ENCODE measurements around the gene RLN3.

RLN3 gene

DNA sequence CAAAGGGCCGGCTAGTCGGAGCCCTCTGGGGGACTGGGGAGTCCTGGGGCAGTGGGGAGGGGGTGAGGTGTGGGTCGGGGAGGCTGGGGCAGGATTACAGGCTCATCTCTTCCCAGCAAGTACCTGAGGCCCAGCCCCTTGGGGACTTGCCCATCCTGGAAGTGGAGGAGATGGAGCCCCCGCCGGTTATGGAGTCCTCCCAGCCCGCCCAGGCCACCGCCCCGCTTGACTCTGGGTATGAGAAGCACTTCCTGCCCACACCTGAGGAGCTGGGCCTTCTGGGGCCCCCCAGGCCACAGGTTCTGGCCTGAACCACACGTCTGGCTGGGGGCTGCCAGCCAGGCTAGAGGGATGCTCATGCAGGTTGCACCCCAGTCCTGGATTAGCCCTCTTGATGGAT, 24.0 kb downstream of the RLN3 start:
- TF ChIP-seq, protein P1, sequence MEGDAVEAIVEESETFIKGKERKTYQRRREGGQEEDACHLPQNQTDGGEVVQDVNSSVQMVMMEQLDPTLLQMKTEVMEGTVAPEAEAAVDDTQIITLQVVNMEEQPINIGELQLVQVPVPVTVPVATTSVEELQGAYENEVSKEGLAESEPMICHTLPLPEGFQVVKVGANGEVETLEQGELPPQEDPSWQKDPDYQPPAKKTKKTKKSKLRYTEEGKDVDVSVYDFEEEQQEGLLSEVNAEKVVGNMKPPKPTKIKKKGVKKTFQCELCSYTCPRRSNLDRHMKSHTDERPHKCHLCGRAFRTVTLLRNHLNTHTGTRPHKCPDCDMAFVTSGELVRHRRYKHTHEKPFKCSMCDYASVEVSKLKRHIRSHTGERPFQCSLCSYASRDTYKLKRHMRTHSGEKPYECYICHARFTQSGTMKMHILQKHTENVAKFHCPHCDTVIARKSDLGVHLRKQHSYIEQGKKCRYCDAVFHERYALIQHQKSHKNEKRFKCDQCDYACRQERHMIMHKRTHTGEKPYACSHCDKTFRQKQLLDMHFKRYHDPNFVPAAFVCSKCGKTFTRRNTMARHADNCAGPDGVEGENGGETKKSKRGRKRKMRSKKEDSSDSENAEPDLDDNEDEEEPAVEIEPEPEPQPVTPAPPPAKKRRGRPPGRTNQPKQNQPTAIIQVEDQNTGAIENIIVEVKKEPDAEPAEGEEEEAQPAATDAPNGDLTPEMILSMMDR (conservative IDR thresholded peaks at IDR 0.05; ENCODE audit: low read depth): no peak
- CTCF ChIA-PET: interaction anchor here (0.6 to 1.7 kb wide), 2 partner anchors 21 to 202 kb away, joined by 3 to 6 read pairs; partner anchors contain the start of gene MISP3
- DNase-seq (ENCODE audit: low spot score): no peak
- no peak overlapping the region for H3K27ac ChIP-seq
- POLR2A ChIA-PET (ENCODE audit: low non-redundant PET): no interaction called here

GRCh38 chr19:14052470-14052869, 24.5 kb downstream of the RLN3 start:
- DNase-seq (ENCODE audit: low spot score): no peak
- no peak overlapping the region for H3K27ac ChIP-seq
- POLR2A ChIA-PET (ENCODE audit: low non-redundant PET): no interaction called here
- TF ChIP-seq, protein P1 (conservative IDR thresholded peaks at IDR 0.05; ENCODE audit: low read depth): no peak
- CTCF ChIA-PET: interaction anchor here (0.5 to 0.6 kb wide), 3 partner anchors 19 to 258 kb away, joined by 3 to 6 read pairs (median 5); no protein-coding TSS in a partner anchor

- H3K27ac ChIP-seq: no peak overlapping the region
These were observed 25.1 kb downstream of the RLN3 start for GRCh38 chr19:14053032-14053431.

GRCh38 chr19:14053500-14053899, 25.6 kb downstream of the RLN3 start:
- ChIA-PET POLR2A (ENCODE audit: low non-redundant PET) (no interaction called here), CTCF (interaction anchor here (0.5 to 0.6 kb wide), 2 partner anchors 15 to 40 kb away, joined by 3 read pairs; no protein-coding TSS in a partner anchor)
- TF ChIP-seq, protein P1 (conservative IDR thresholded peaks at IDR 0.05; ENCODE audit: low read depth): no peak
- no peak for DNase-seq (ENCODE audit: low spot score)
- H3K27ac ChIP-seq: no peak overlapping the region

More at GRCh38 chr19:14053032-14053431, 25.1 kb downstream of the RLN3 start:
- ChIA-PET POLR2A (ENCODE audit: low non-redundant PET) (no interaction called here), CTCF (interaction anchor here (0.5 to 0.6 kb wide), 3 partner anchors 18 to 258 kb away, joined by 3 to 6 read pairs (median 5); no protein-coding TSS in a partner anchor)
- TF ChIP-seq, protein P1 (conservative IDR thresholded peaks at IDR 0.05; ENCODE audit: low read depth): no peak
- DNase-seq (ENCODE audit: low spot score): no peak

GRCh38 chr19:14054099-14054498, 26.2 kb downstream of the RLN3 start:
- TF ChIP-seq, protein P1 (conservative IDR thresholded peaks at IDR 0.05; ENCODE audit: low read depth): no peak
- H3K27ac ChIP-seq: no peak overlapping the region
- ChIA-PET POLR2A (ENCODE audit: low non-redundant PET) (no interaction called here), CTCF (interaction anchor here (0.6 to 0.7 kb wide), 2 partner anchors 19 to 65 kb away, joined by 3 to 4 read pairs; no protein-coding TSS in a partner anchor)
- DNase-seq (ENCODE audit: low spot score): no peak

- ChIA-PET POLR2A (ENCODE audit: low non-redundant PET) (no interaction called here), CTCF (interaction anchor here (0.6 kb wide), 1 partner anchor 18 kb away, joined by 4 read pairs; no protein-coding TSS in a partner anchor)
- TF ChIP-seq, protein P1 (conservative IDR thresholded peaks at IDR 0.05; ENCODE audit: low read depth): no peak
- H3K27ac ChIP-seq: no peak overlapping the region
- no peak for DNase-seq (ENCODE audit: low spot score)
These were observed 26.8 kb downstream of the RLN3 start for GRCh38 chr19:14054721-14055120.

Measured in RWPE1 (cell line).